Gastrocnemius medialis (tissue), 4 donors: ENCODE data around the gene KLRK1.

Experiments used
- CTCF ChIP-seq, 5 experiments: fragments of 450-650 bp in 3 of 5; fragments of 200-600 bp in 2 of 5; sonication (generic) in 2 of 5; IDR thresholded peaks in 4 of 5; conservative IDR thresholded peaks in 1 of 5; 1 replicate in 4 of 5; 2 replicates in 1 of 5; pipeline ENCODE4 v1.5.1; 2016 to 2019; ENCODE audit warnings: antibody characterized with exemption in 5 of 5, mild to moderate bottlenecking in 3 of 5, moderate library complexity in 3 of 5
- POLR2A ChIP-seq, 2 donors: fragments of 450-650 bp; IDR thresholded peaks; one replicate each; pipeline ENCODE4 v1.6.1; 2017; ENCODE audit warnings: antibody characterized with exemption in 2 of 2, mild to moderate bottlenecking in 2 of 2, moderate library complexity in 2 of 2

- TF ChIP-seq CTCF (IDR thresholded peaks at IDR 0.05 in 4 of 5, conservative IDR thresholded peaks at IDR 0.05 in 1 of 5) (no peak), POLR2A (IDR thresholded peaks at IDR 0.05) (no peak)
Observed at GRCh38 chr12:10362828-10363657, 26.8 kb downstream of the KLRK1 start.
